HG02623 (cell line): Measurements from ENCODE around the gene NEK10.
"Not testable (repeated sequence)": the region's sequence is repeated elsewhere in the genome, so short reads cannot be mapped to it uniquely, and the experiment has no call there.

Experiments used
- ATAC-seq: cut with Tn5 transposase; IDR thresholded peaks from one replicate; pipeline ENCODE4 v1.9.1; 2021; ENCODE audit warnings: moderate library complexity; ENCODE audit not compliant: unreplicated experiment

The NEK10 gene

GRCh38 chr3:27368831-27369607, at the start of gene NEK10:
TSS of gene NEK10 (minus strand) at chr3:27369383. CDS start at chr3:27352882, 16,501 bp downstream.
- ATAC-seq: peak; percentile 100

- no peak for ATAC-seq
Observed at GRCh38 chr3:27415202-27415601, 46.0 kb upstream of the NEK10 start.

- ATAC-seq: peak; percentile 77
Observed at GRCh38 chr3:27392950-27393679, 23.9 kb upstream of the NEK10 start.

- ATAC-seq: not testable (repeated sequence)
Observed at GRCh38 chr3:27392414-27392813, 23.2 kb upstream of the NEK10 start.

GRCh38 chr3:27391796-27392195, 22.6 kb upstream of the NEK10 start:
- ATAC-seq: no peak

- no peak for ATAC-seq
Observed at GRCh38 chr3:27387625-27388024, 18.4 kb upstream of the NEK10 start.

- no peak for ATAC-seq
Observed at GRCh38 chr3:27385504-27385903, 16.3 kb upstream of the NEK10 start.

- ATAC-seq: no peak
Observed at GRCh38 chr3:27384191-27384590, 15.0 kb upstream of the NEK10 start.

- no peak for ATAC-seq
Observed at GRCh38 chr3:27380433-27381357, 11.5 kb upstream of the NEK10 start.

GRCh38 chr3:27378331-27378730, 9.1 kb upstream of the NEK10 start:
- no peak for ATAC-seq

- ATAC-seq: no peak
Observed at GRCh38 chr3:27376109-27376772, 7.1 kb upstream of the NEK10 start.

GRCh38 chr3:27366062-27366591, 3.1 kb downstream of the NEK10 start:
- ATAC-seq: no peak

- ATAC-seq: no peak
Observed at GRCh38 chr3:27360113-27361078, 8.8 kb downstream of the NEK10 start.

GRCh38 chr3:27358372-27358771, 10.8 kb downstream of the NEK10 start:
- ATAC-seq: no peak

GRCh38 chr3:27357665-27358258, 11.4 kb downstream of the NEK10 start:
- ATAC-seq: peak; percentile 82

GRCh38 chr3:27356976-27357375, 12.2 kb downstream of the NEK10 start:
- ATAC-seq: no peak

- no peak for ATAC-seq
Observed at GRCh38 chr3:27354588-27355203, 14.5 kb downstream of the NEK10 start.

GRCh38 chr3:27354161-27354560, 15.0 kb downstream of the NEK10 start:
- no peak for ATAC-seq
